Glutamatergic neuron (in vitro differentiated cells): ENCODE results near the gene P2RX3. TPM values are rescaled to one million over a fixed set of nuclear protein-coding genes. Genes with fewer than 3 reads are reported as not detected.

ENCODE experiments used
- DNase-seq: peaks from one replicate; pipeline ENCODE4 v3.0.0; 2022
- H3K27ac Mint-ChIP-seq: one replicate; pipeline ENCODE4 v1.8.0; 2020; ENCODE audit warnings: mild to moderate bottlenecking, mixed read lengths, inconsistent platforms; ENCODE audit not compliant: unreplicated experiment
- H3K27me3 Mint-ChIP-seq: one replicate; pipeline ENCODE4 v1.8.0; 2020; ENCODE audit warnings: mild to moderate bottlenecking, moderate library complexity, mixed read lengths, inconsistent platforms; ENCODE audit not compliant: unreplicated experiment
- H3K36me3 Mint-ChIP-seq: one replicate; pipeline ENCODE4 v1.8.0; 2020; ENCODE audit warnings: mild to moderate bottlenecking, mixed read lengths, inconsistent platforms; ENCODE audit not compliant: unreplicated experiment
- H3K4me1 Mint-ChIP-seq: one replicate; pipeline ENCODE4 v1.8.0; 2020; ENCODE audit warnings: mild to moderate bottlenecking, low read depth, mixed read lengths, inconsistent platforms; ENCODE audit not compliant: unreplicated experiment
- H3K4me3 Mint-ChIP-seq: one replicate; pipeline ENCODE4 v1.8.0; 2020; ENCODE audit warnings: mild to moderate bottlenecking, mixed read lengths, inconsistent platforms; ENCODE audit not compliant: unreplicated experiment
- H3K9me3 Mint-ChIP-seq: one replicate; pipeline ENCODE4 v1.8.0; 2020; ENCODE audit warnings: mild to moderate bottlenecking, moderate library complexity, mixed read lengths, inconsistent platforms; ENCODE audit not compliant: unreplicated experiment
- total RNA-seq: library from RNA; stranded (reverse); fragmentation: NEBNext Ultra II Directional; extraction: Animal tissue kit (Norgen Biotek cat#: 25700); gene quantifications from one replicate; pipeline ENCODE4 v1.2.1, GENCODE V29; 2021; ENCODE audit not compliant: unreplicated experiment
- TF ChIP-seq, protein P1 (sequence below): fragments of 200-600 bp; sonication (generic); IDR thresholded peaks from one replicate; pipeline ENCODE4 v1.5.0; 2021; ENCODE audit not compliant: partially characterized antibody, unreplicated experiment

Gene P2RX3
- total RNA-seq, 1 donor from 2014 or later = 496 TPM

- Mint-ChIP-seq H3K36me3 (peaks cover 7% of the 10 kb centered on the region), H3K4me3 (no peak overlapping the region), H3K27ac (no peak overlapping the region), H3K27me3 (peaks cover 5% of the 10 kb centered on the region), H3K4me1 (peaks cover 9% of the 10 kb centered on the region), H3K9me3 (peaks cover 6% of the 10 kb centered on the region)
- DNase-seq = no peak
- TF ChIP-seq, protein P1, sequence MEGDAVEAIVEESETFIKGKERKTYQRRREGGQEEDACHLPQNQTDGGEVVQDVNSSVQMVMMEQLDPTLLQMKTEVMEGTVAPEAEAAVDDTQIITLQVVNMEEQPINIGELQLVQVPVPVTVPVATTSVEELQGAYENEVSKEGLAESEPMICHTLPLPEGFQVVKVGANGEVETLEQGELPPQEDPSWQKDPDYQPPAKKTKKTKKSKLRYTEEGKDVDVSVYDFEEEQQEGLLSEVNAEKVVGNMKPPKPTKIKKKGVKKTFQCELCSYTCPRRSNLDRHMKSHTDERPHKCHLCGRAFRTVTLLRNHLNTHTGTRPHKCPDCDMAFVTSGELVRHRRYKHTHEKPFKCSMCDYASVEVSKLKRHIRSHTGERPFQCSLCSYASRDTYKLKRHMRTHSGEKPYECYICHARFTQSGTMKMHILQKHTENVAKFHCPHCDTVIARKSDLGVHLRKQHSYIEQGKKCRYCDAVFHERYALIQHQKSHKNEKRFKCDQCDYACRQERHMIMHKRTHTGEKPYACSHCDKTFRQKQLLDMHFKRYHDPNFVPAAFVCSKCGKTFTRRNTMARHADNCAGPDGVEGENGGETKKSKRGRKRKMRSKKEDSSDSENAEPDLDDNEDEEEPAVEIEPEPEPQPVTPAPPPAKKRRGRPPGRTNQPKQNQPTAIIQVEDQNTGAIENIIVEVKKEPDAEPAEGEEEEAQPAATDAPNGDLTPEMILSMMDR = no peak
Observed at GRCh38 chr11:57353852-57354251, 15.7 kb downstream of the P2RX3 start.

DNA sequence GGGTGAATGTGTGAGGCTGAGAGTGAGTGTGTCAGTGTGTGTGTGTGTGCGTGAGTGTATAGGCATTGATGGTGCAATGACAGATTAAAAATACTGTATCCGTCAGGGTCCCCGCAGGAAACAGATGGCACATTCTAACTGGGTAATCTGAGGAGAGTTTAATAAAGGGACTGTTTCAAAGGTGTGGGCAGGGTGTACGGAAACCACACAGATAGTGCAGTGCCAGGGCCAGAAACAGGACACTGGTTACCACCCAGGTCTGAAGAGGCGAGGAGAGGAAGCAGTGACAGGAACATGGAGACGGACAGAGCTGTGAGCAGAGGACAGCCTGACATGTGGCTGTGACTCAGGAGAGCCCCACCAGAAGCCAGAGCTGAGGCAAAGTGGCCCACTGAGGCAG lies 16.5 kb downstream of the P2RX3 start:
- Mint-ChIP-seq H3K27me3 (peaks cover 6% of the 10 kb centered on the region), H3K36me3 (peaks cover 7% of the 10 kb centered on the region), H3K4me3 (peak overlapping the region; percentile 50), H3K9me3 (peaks cover 9% of the 10 kb centered on the region), H3K27ac (peak overlapping the region; percentile 2), H3K4me1 (peaks cover 9% of the 10 kb centered on the region)
- no peak for DNase-seq
- TF ChIP-seq, protein P1 = no peak

DNA sequence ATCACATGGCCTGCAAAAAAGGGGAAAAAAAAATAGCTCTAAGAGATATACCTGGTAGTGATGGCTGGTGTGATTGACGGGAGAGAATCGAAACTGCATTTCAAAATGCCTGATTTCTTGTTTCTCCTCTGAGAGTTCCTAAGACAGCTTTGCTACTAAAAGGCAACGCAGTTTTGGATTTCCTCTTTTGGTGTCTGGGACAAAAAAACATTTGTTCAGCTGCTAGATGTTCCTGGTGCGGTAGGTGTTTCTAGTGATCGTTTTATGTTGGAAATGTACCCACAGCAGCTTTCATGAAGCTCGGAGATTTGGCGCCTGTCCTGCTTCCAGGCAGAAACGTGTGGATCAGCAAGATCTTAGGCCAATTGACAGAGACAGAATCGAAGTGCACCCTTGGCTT lies 18.1 kb downstream of the P2RX3 start:
- no peak for DNase-seq
- Mint-ChIP-seq H3K27me3 (peaks cover 12% of the 10 kb centered on the region), H3K4me1 (peaks cover 5% of the 10 kb centered on the region), H3K4me3 (no peak overlapping the region), H3K9me3 (peaks cover 13% of the 10 kb centered on the region), H3K27ac (no peak overlapping the region), H3K36me3 (peaks cover 5% of the 10 kb centered on the region)
- TF ChIP-seq, protein P1 = no peak

GRCh38 chr11:57357310-57357709 lies 19.2 kb downstream of the P2RX3 start:
- H3K36me3 Mint-ChIP-seq = no peaks in the 10 kb centered on the region
- H3K27ac Mint-ChIP-seq = no peak overlapping the region
- H3K4me3 Mint-ChIP-seq = no peak overlapping the region
- no peak for DNase-seq
- TF ChIP-seq, protein P1 = no peak
- peaks cover 5% of the 10 kb centered on the region for H3K4me1 Mint-ChIP-seq
- H3K27me3 Mint-ChIP-seq = peaks cover 17% of the 10 kb centered on the region
- peaks cover 15% of the 10 kb centered on the region for H3K9me3 Mint-ChIP-seq

GRCh38 chr11:57357856-57358255 lies 19.7 kb downstream of the P2RX3 start:
- peaks cover 15% of the 10 kb centered on the region for H3K9me3 Mint-ChIP-seq
- peaks cover 17% of the 10 kb centered on the region for H3K27me3 Mint-ChIP-seq
- peaks cover 5% of the 10 kb centered on the region for H3K4me1 Mint-ChIP-seq
- peaks cover 5% of the 10 kb centered on the region for H3K36me3 Mint-ChIP-seq
- no peak overlapping the region for H3K27ac Mint-ChIP-seq
- H3K4me3 Mint-ChIP-seq = no peak overlapping the region
- TF ChIP-seq, protein P1 = no peak
- no peak for DNase-seq
